HAP-1 (cell line): ENCODE measurements around the gene CWF19L2.

Experiments
- DNase-seq, 2 experiments: peaks; one replicate each; pipeline ENCODE4 v3.0.0-alpha.2; 2016 to 2020; ENCODE audit warnings: low spot score in 2 of 2
- H3K27me3 ChIP-seq: fragments of 250-450 bp; sonication (Bioruptor Pico); 2 replicates; pipeline ENCODE4 v1.5.1; 2020; ENCODE audit warnings: low read depth, mild to moderate bottlenecking, moderate library complexity
- H3K36me3 ChIP-seq: fragments of 250-450 bp; sonication (Bioruptor Pico); replicated peaks from 2 replicates; pipeline ENCODE4 v1.5.1; 2020; ENCODE audit warnings: mild to moderate bottlenecking
- H3K4me1 ChIP-seq: fragments of 250-450 bp; sonication (Bioruptor Pico); 2 replicates; pipeline ENCODE4 v1.5.1; 2020; ENCODE audit warnings: mild to moderate bottlenecking
- H3K4me3 ChIP-seq: fragments of 250-450 bp; sonication (Bioruptor Pico); 2 replicates; pipeline ENCODE4 v1.5.1; 2020; ENCODE audit warnings: mild to moderate bottlenecking, moderate library complexity
- H3K9me3 ChIP-seq: fragments of 250-450 bp; sonication (Bioruptor Pico); 2 replicates; pipeline ENCODE4 v1.5.1; 2020; ENCODE audit warnings: mild to moderate bottlenecking, moderate library complexity
- in situ Hi-C: fragments of 300-500 bp; cut with MboI; formaldehyde crosslinking; loops from 3 replicates; pipeline ENCODE4 v1.14.3; 2020; ENCODE audit warnings: low sequenced_read_pairs, inconsistent platforms, mixed read lengths

CWF19L2 gene

GRCh38 chr11:107331728-107332127 lies 125.9 kb downstream of the CWF19L2 start:
- in situ Hi-C loops: no loop called here
- H3K9me3 ChIP-seq: no peaks in the 10 kb centered on the region
- DNase-seq: no peak
- H3K27me3 ChIP-seq: no peaks in the 10 kb centered on the region
- H3K36me3 ChIP-seq: no peaks in the 10 kb centered on the region
- no peak overlapping the region for H3K4me3 ChIP-seq
- H3K4me1 ChIP-seq: no peaks in the 10 kb centered on the region

DNA sequence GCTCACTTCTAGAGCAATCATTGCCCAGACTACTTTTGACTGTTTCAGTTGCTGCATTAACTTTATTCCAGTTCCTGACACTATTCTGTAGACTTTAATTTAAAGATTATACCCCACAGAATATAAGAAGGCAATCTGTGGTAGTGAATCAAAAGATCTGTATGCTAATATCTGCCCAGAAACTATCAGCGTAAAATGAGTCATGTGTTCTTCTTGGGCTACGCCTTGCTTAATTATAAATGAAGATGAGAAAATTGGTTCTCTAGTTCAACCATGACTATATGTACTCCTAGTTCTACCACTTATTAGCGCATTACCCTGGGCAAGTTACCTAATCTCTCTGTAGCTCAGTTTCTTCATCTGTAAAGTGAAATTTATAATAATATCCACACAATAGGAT lies 128.5 kb downstream of the CWF19L2 start:
- Histone ChIP-seq H3K4me3 (no peak overlapping the region), H3K27me3 (no peaks in the 10 kb centered on the region), H3K4me1 (no peaks in the 10 kb centered on the region), H3K9me3 (no peaks in the 10 kb centered on the region), H3K36me3 (no peaks in the 10 kb centered on the region)
- DNase-seq: no peak
- in situ Hi-C loops: no loop called here

GRCh38 chr11:107316426-107316825 lies 141.2 kb downstream of the CWF19L2 start:
- no peaks in the 10 kb centered on the region for H3K9me3 ChIP-seq
- no peak for DNase-seq
- H3K36me3 ChIP-seq: no peaks in the 10 kb centered on the region
- no peaks in the 10 kb centered on the region; the same call in 1 of the 2 replicates for H3K4me1 ChIP-seq
- no peaks in the 10 kb centered on the region for H3K27me3 ChIP-seq
- H3K4me3 ChIP-seq: no peak overlapping the region
- in situ Hi-C loops: no loop called here

DNA sequence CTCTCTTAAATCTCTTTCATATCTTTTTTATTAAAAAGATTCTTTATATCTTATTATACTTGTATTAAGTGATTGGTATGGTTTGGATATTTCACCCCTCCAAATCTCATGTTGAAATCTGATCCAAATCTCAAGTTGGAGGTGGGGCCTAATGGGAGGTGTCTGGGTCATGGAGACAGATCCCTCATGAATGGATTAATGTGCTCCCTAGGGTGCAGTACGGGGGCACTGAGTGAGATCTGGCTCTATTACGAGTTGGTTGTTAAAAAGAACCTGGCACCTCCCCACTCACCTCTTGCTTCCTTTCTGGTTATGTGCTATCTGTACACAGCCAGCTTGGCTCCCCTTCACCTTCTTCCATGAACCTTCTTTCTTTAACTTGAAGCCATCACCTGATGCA lies 149.6 kb downstream of the CWF19L2 start:
- Histone ChIP-seq H3K27me3 (no peaks in the 10 kb centered on the region), H3K4me1 (no peaks in the 10 kb centered on the region; the same call in 1 of the 2 replicates), H3K9me3 (no peaks in the 10 kb centered on the region), H3K4me3 (no peak overlapping the region), H3K36me3 (no peaks in the 10 kb centered on the region)
- in situ Hi-C loops: no loop called here
- no peak for DNase-seq

DNA sequence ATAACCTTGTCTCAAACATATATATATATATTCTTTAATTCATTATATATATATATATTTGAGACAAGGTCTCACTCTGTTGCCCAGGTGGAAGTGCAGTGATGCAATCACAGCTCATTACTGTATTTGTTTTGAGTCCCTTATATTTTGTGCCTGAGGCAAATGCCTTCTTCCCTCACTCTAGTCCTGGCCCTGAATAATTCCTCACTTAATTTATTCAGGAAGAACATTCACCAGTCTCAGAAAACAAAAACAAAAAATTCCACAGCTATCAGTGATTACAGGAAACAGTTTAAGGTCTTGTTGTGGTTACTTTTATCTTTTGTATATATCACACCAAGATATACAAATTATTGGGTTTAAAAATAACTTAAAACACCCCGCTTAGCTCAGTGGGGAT lies 155.7 kb downstream of the CWF19L2 start:
- in situ Hi-C loops: no loop called here
- H3K4me1 ChIP-seq: no peaks in the 10 kb centered on the region
- no peak overlapping the region for H3K4me3 ChIP-seq
- DNase-seq: no peak
- H3K9me3 ChIP-seq: no peaks in the 10 kb centered on the region
- H3K36me3 ChIP-seq: no peaks in the 10 kb centered on the region
- H3K27me3 ChIP-seq: no peaks in the 10 kb centered on the region

GRCh38 chr11:107293677-107294344 lies 163.8 kb downstream of the CWF19L2 start:
- in situ Hi-C loops: no loop called here
- Histone ChIP-seq H3K4me3 (no peak overlapping the region), H3K4me1 (no peaks in the 10 kb centered on the region), H3K36me3 (no peaks in the 10 kb centered on the region), H3K27me3 (no peaks in the 10 kb centered on the region), H3K9me3 (no peaks in the 10 kb centered on the region)
- DNase-seq: peak; percentile 26 to 77

GRCh38 chr11:107282195-107282594 lies 175.4 kb downstream of the CWF19L2 start:
- Histone ChIP-seq H3K27me3 (no peaks in the 10 kb centered on the region), H3K4me1 (no peaks in the 10 kb centered on the region), H3K36me3 (no peaks in the 10 kb centered on the region), H3K9me3 (no peaks in the 10 kb centered on the region), H3K4me3 (no peak overlapping the region)
- DNase-seq: no peak
- in situ Hi-C loops: no loop called here
